Pons (tissue), 1 donor: Measurements from ENCODE around the gene ST7.
A peak's percentile ranks its signal among the peaks of the same experiment; 100 is the strongest.

Experiments used
- DNase-seq: peaks from one replicate; pipeline ENCODE4 v3.0.0-alpha.2; 2016; ENCODE audit warnings: low spot score

The ST7 gene

GRCh38 chr7:117008886-117009531 is 55.7 kb downstream of the ST7 start:
- DNase-seq = no peak

GRCh38 chr7:117009705-117010361 is 56.5 kb downstream of the ST7 start:
- DNase-seq = no peak

GRCh38 chr7:117010375-117011133 is 57.3 kb downstream of the ST7 start:
- DNase-seq = no peak

- no peak for DNase-seq
Measured at GRCh38 chr7:117011419-117012260, 58.3 kb downstream of the ST7 start.

- DNase-seq = no peak
Measured at GRCh38 chr7:117012284-117012683, 59.0 kb downstream of the ST7 start.

GRCh38 chr7:117012696-117013095 is 59.4 kb downstream of the ST7 start:
- no peak for DNase-seq

GRCh38 chr7:117014099-117014656 is 60.9 kb downstream of the ST7 start:
- DNase-seq = no peak

- DNase-seq = peak; percentile 71
Measured at GRCh38 chr7:117014673-117015133, 61.4 kb downstream of the ST7 start.

GRCh38 chr7:117015258-117016184 is 62.2 kb downstream of the ST7 start:
- DNase-seq = no peak

- no peak for DNase-seq
Measured at GRCh38 chr7:117017017-117017451, 63.7 kb downstream of the ST7 start.

- no peak for DNase-seq
Measured at GRCh38 chr7:117017702-117018266, 64.5 kb downstream of the ST7 start.

GRCh38 chr7:117018713-117019112 is 65.4 kb downstream of the ST7 start:
- no peak for DNase-seq

GRCh38 chr7:117019287-117019686 is 66.0 kb downstream of the ST7 start:
- DNase-seq = no peak

- peak; percentile 95 for DNase-seq
Measured at GRCh38 chr7:117019786-117020590, 66.7 kb downstream of the ST7 start.

GRCh38 chr7:117020591-117020973 is 67.3 kb downstream of the ST7 start:
- peak; percentile 67 for DNase-seq

- DNase-seq = no peak
Measured at GRCh38 chr7:117021366-117021765, 68.1 kb downstream of the ST7 start.

- no peak for DNase-seq
Measured at GRCh38 chr7:117021986-117022385, 68.7 kb downstream of the ST7 start.

GRCh38 chr7:117023325-117023854 is 70.1 kb downstream of the ST7 start:
- DNase-seq = no peak

- DNase-seq = no peak
Measured at GRCh38 chr7:117024811-117025210, 71.5 kb downstream of the ST7 start.
